ENCODE results near the gene GTF3C4. TPM values are rescaled to one million over a fixed set of nuclear protein-coding genes. Genes with fewer than 3 reads are reported as not detected.
A peak's percentile ranks its signal among the peaks of the same experiment; 100 is the strongest.

GTF3C4 gene
- polyA plus RNA-seq, 3 donors = 0.99 to 2.7 (median 2.1) TPM

DNA sequence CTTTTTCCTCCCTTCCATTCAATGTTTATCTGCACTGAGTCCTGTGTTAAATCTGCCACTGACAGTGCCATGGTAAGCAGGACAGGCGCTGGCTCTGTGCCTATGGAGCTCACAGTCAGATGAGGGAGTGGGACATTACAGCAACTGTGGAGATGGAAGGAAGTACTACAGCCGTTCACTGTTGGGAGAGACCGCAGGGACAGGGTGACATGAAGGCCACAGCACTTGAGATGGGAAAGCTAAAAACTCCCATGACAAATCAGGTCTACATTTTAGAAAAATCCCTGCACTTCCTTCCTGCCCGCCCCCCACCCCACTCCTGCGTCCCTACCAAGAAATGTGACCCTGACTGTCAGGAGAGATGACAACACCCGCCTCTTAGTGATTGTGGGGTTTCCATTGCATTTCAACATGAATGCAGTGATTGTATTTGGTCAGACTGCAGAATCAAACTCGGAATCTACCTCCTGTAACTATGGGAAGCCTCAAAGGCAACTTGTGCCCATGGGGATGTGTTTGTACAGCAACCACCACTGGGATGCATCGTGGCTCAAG, 56.4 kb downstream of the GTF3C4 start:
- Histone ChIP-seq H3K4me2 (replicated peaks; ENCODE audit: extremely low read depth, low read length, poor library complexity, severe bottlenecking) (no peak overlapping the region), H4K20me1 (ENCODE audit: insufficient read depth, low read length) (no peaks in the 10 kb centered on the region), H3K79me2 (ENCODE audit: insufficient read depth, low read length) (no peaks in the 10 kb centered on the region), H3K36me3 (replicated peaks in 1 of 2; ENCODE audit: control insufficient read depth in 1 of 2, insufficient read depth in 2 of 2, low read length in 2 of 2) (no peaks in the 10 kb centered on the region), H3K9ac (ENCODE audit: insufficient read depth, low read length, poor library complexity, severe bottlenecking) (no peak overlapping the region), H3K27ac (ENCODE audit: low read depth in 1 of 2, low read length in 2 of 2) (no peak overlapping the region), H3K9me3 (replicated peaks in 1 of 2; ENCODE audit: control insufficient read depth in 1 of 2, insufficient read depth in 1 of 2, low read length in 2 of 2) (no peaks in the 10 kb centered on the region), H3K27me3 (ENCODE audit: control insufficient read depth in 2 of 2, insufficient read depth in 2 of 2, low read length in 2 of 2) (no peaks in the 10 kb centered on the region), H3K4me1 (ENCODE audit: control insufficient read depth in 1 of 2, insufficient read depth in 2 of 2, low read length in 2 of 2) (no peaks in the 10 kb centered on the region), H3K4me3 (replicated peaks in 1 of 3; ENCODE audit: low read depth in 2 of 3, low read length in 3 of 3) (no peak overlapping the region), H2AFZ (ENCODE audit: insufficient read depth, low read depth, low read length, poor library complexity, severe bottlenecking) (no peak overlapping the region)
- DNase-seq = no peak
- Mint-ChIP-seq H3K9me3 (peaks cover 0 to 2% (median 0%) of the 10 kb centered on the region in 7 donors), H3K27ac (no peak overlapping the region), H3K4me1 (no peaks in the 10 kb centered on the region), H3K36me3 (no peaks in the 10 kb centered on the region), H3K4me3 (no peak overlapping the region), H3K27me3 (ENCODE audit: low read depth in 3 of 3) (peaks cover 2 to 6% (median 5%) of the 10 kb centered on the region in 3 donors)
- 67% methylated on average over 1 of the region's 8 CpGs for WGBS (ENCODE audit: insufficient coverage)
- intact Hi-C loops (cut with micrococcal nuclease) = no loop called here
- TF ChIP-seq, protein P1, sequence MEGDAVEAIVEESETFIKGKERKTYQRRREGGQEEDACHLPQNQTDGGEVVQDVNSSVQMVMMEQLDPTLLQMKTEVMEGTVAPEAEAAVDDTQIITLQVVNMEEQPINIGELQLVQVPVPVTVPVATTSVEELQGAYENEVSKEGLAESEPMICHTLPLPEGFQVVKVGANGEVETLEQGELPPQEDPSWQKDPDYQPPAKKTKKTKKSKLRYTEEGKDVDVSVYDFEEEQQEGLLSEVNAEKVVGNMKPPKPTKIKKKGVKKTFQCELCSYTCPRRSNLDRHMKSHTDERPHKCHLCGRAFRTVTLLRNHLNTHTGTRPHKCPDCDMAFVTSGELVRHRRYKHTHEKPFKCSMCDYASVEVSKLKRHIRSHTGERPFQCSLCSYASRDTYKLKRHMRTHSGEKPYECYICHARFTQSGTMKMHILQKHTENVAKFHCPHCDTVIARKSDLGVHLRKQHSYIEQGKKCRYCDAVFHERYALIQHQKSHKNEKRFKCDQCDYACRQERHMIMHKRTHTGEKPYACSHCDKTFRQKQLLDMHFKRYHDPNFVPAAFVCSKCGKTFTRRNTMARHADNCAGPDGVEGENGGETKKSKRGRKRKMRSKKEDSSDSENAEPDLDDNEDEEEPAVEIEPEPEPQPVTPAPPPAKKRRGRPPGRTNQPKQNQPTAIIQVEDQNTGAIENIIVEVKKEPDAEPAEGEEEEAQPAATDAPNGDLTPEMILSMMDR (IDR thresholded peaks at IDR 0.05) = no peak

DNA sequence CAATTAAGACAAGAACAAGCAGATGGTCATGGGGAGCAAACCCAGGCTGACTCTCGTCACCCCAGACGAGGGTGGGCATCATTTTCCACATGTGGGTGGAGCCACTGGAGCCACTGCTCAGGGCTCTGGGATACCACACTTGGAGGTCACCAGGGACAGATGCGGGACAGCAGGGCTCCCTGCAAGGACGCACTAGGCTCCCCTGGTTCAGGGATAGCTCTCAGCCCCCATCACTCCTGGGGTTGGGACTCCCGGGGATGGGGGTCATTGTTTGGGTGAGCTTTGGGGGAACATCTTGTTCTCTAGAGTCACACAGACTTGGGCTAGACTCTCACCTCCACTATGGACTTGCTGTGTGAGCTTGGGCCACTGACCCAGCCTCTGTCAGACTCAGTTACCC, 57.8 kb downstream of the GTF3C4 start:
- no peaks in the 10 kb centered on the region for H3K9me3 ChIP-seq (replicated peaks in 1 of 2; ENCODE audit: control insufficient read depth in 1 of 2, insufficient read depth in 1 of 2, low read length in 2 of 2)
- H3K27ac ChIP-seq (ENCODE audit: low read depth in 1 of 2, low read length in 2 of 2) = no peak overlapping the region
- Mint-ChIP-seq H3K4me1 (no peaks in the 10 kb centered on the region), H3K9me3 (peaks cover 0 to 2% (median 0%) of the 10 kb centered on the region in 7 donors), H3K4me3 (peak overlapping the region in 1 of 2 donors; percentile 46), H3K27ac (peak overlapping the region in 1 of 7 donors; percentile 40), H3K27me3 (ENCODE audit: low read depth in 3 of 3) (peaks cover 2 to 7% (median 6%) of the 10 kb centered on the region in 3 donors), H3K36me3 (no peaks in the 10 kb centered on the region)
- no peak overlapping the region for H2AFZ ChIP-seq (ENCODE audit: insufficient read depth, low read depth, low read length, poor library complexity, severe bottlenecking)
- DNase-seq = no peak
- H3K4me3 ChIP-seq (replicated peaks in 1 of 3; ENCODE audit: low read depth in 2 of 3, low read length in 3 of 3) = no peak overlapping the region
- no peak overlapping the region for H3K9ac ChIP-seq (ENCODE audit: insufficient read depth, low read length, poor library complexity, severe bottlenecking)
- H3K4me2 ChIP-seq (replicated peaks; ENCODE audit: extremely low read depth, low read length, poor library complexity, severe bottlenecking) = no peak overlapping the region
- no peaks in the 10 kb centered on the region for H4K20me1 ChIP-seq (ENCODE audit: insufficient read depth, low read length)
- WGBS (ENCODE audit: insufficient coverage) = 92% methylated on average over 4 of the region's 5 CpGs
- intact Hi-C loops (cut with micrococcal nuclease) = no loop called here
- no peaks in the 10 kb centered on the region for H3K79me2 ChIP-seq (ENCODE audit: insufficient read depth, low read length)
- no peaks in the 10 kb centered on the region for H3K27me3 ChIP-seq (ENCODE audit: control insufficient read depth in 2 of 2, insufficient read depth in 2 of 2, low read length in 2 of 2)
- TF ChIP-seq, protein P1 (IDR thresholded peaks at IDR 0.05) = no peak
- no peaks in the 10 kb centered on the region for H3K36me3 ChIP-seq (replicated peaks in 1 of 2; ENCODE audit: control insufficient read depth in 1 of 2, insufficient read depth in 2 of 2, low read length in 2 of 2)
- H3K4me1 ChIP-seq (ENCODE audit: control insufficient read depth in 1 of 2, insufficient read depth in 2 of 2, low read length in 2 of 2) = no peaks in the 10 kb centered on the region

Measured in CD14-positive monocyte (primary cell).